Psoas muscle (tissue), 8 donors: ENCODE measurements around the gene PTP4A1. TPM values are rescaled to one million over a fixed set of nuclear protein-coding genes. Genes with fewer than 3 reads are reported as not detected.

Experiments
- ATAC-seq, 4 donors: fragments of 200-7000 bp; cut with Tn5 transposase; one replicate each; pipeline ENCODE4 v1.9.1; 2020; ENCODE audit warnings: moderate library complexity in 3 of 4, mild to moderate bottlenecking in 2 of 4
- DNase-seq, 2 donors: peaks; one replicate each; pipeline ENCODE4 v3.0.0-alpha.2; 2020
- H3K27ac ChIP-seq: fragments of 200-600 bp; one replicate; pipeline ENCODE4 v1.8.0; 2022
- H3K27me3 ChIP-seq, 3 donors: fragments of 200-600 bp in 1 of 3; one replicate each; pipeline versions ENCODE4 v1.6.1 to v1.8.0; 2013 to 2022; ENCODE audit warnings: low read length in 2 of 3, mild to moderate bottlenecking in 2 of 3, moderate library complexity in 1 of 3; ENCODE audit not compliant: insufficient read depth in 3 of 3
- H3K36me3 ChIP-seq, 2 donors: fragments of 200-600 bp in 1 of 2; one replicate each; pipeline versions ENCODE4 v1.6.1 to v1.8.0; 2013 to 2022; ENCODE audit warnings: low read depth in 1 of 2, mild to moderate bottlenecking in 1 of 2, moderate library complexity in 1 of 2; ENCODE audit not compliant: insufficient read depth in 1 of 2
- H3K4me1 ChIP-seq: fragments of 200-600 bp; one replicate; pipeline ENCODE4 v1.8.0; 2022
- H3K4me3 ChIP-seq: fragments of 200-600 bp; one replicate; pipeline ENCODE4 v1.8.0; 2022; ENCODE audit warnings: mild to moderate bottlenecking
- H3K9me3 ChIP-seq: fragments of 200-600 bp; one replicate; pipeline ENCODE4 v1.8.0; 2022
- WGBS, 3 donors: extraction: QIAGEN DNeasy Blood & Tissue Kit; methylation state at CpG; one replicate each; pipeline versions ENCODE4 v1.1.6 to v1.1.7; 2013; 5-methylcytosine and 5-hydroxymethylcytosine counted together
- intact Hi-C, 2 donors: fragments of 100-400 bp; cut with DNase I; formaldehyde crosslinking; loops; one replicate each; pipeline versions ENCODE4 v1.11.0 to v1.14.2; 2022
- polyA plus RNA-seq, 3 donors: library from polyadenylated mRNA; stranded (reverse); fragments of 200-250 nt; gene quantifications; one replicate each; pipeline ENCODE4 v1.2.3, GENCODE V29; 2013
- total RNA-seq, 4 donors: library from RNA; stranded (reverse); fragmentation: NEBNext Ultra II Directional in 2 of 4; extraction: Animal tissue kit (Norgen Biotek cat#: 25700) in 2 of 4; gene quantifications; one replicate each; pipeline versions ENCODE4 v1.2.1 to v1.2.4, GENCODE V29; 2021 to 2023
- TF ChIP-seq, protein P1 (sequence below): fragments of 200-600 bp; IDR thresholded peaks from one replicate; pipeline ENCODE4 v1.8.0; 2022; ENCODE audit warnings: antibody characterized with exemption
- donor health status: healthy with polysubstance abuse.
- donor health status: DM: no; HTN: no; CAD: no; lungs with moderate emphysema.
- donor health status: Bipolar disorder and iron deficiency.
- donor health status: healthy.
- donor health status: DM: yes; HTN: yes; CAD: no.
- donor health status: DM: no; HTN: no; CAD: no.
- donor health status: DM: no; HTN: no; CAD: no.
- donor health status: DM: yes; HTN: yes; CAD: no.

Gene PTP4A1
- total and polyA plus RNA-seq, 7 donors: 113 to 202 (median 159) TPM

DNA sequence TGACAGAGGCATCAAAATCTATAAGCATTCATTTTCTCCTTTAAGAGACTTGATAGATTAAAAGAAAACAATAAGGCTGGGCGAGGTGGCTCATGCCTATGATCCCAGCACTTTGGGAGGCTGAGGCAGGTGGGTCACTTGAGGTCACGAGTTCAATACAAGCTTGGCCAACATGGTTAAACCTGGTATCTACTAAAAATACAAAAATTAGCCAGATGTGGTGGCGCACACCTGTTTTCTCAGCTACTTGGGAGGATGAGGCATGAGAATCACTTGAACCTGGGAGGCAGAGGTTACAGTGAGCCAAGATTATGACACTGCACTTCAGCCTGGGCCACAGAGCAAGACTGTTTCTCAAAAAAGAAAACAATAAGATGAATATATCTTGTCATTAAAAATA is 39.3 kb upstream of the PTP4A1 start:
- Histone ChIP-seq H3K27me3 (no peaks in the 10 kb centered on the region), H3K9me3 (no peaks in the 10 kb centered on the region), H3K4me3 (no peak overlapping the region), H3K27ac (no peak overlapping the region), H3K36me3 (no peaks in the 10 kb centered on the region), H3K4me1 (peaks cover 8% of the 10 kb centered on the region)
- no peak for DNase-seq
- WGBS, 3 donors: 85 to 88% (median 87%) methylated on average over 3 of the region's 3 CpGs
- TF ChIP-seq, protein P1, sequence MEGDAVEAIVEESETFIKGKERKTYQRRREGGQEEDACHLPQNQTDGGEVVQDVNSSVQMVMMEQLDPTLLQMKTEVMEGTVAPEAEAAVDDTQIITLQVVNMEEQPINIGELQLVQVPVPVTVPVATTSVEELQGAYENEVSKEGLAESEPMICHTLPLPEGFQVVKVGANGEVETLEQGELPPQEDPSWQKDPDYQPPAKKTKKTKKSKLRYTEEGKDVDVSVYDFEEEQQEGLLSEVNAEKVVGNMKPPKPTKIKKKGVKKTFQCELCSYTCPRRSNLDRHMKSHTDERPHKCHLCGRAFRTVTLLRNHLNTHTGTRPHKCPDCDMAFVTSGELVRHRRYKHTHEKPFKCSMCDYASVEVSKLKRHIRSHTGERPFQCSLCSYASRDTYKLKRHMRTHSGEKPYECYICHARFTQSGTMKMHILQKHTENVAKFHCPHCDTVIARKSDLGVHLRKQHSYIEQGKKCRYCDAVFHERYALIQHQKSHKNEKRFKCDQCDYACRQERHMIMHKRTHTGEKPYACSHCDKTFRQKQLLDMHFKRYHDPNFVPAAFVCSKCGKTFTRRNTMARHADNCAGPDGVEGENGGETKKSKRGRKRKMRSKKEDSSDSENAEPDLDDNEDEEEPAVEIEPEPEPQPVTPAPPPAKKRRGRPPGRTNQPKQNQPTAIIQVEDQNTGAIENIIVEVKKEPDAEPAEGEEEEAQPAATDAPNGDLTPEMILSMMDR: no peak
- no peak for ATAC-seq
- intact Hi-C loops: no loop called here

DNA sequence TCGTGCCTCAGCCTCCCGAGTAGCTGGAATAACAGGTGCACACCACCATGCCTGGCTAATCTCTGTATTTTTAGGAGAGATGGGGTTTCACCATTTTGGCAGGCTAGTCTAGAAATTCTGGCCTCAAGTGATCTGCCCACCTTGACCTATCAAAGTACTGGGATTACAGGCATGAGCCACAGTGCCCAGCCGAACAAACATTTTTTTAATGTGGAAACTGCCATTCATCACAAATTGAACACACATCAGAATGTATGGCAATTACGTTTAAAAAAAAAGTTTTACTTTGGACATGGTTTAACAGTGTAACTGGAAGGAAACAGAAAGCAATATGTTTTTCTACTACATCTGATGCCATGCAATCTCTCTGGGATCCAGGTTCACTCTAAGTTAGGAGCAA is 38.3 kb upstream of the PTP4A1 start:
- Histone ChIP-seq H3K36me3 (no peaks in the 10 kb centered on the region), H3K27ac (no peak overlapping the region), H3K4me1 (peaks cover 5% of the 10 kb centered on the region), H3K9me3 (no peaks in the 10 kb centered on the region), H3K4me3 (no peak overlapping the region), H3K27me3 (no peaks in the 10 kb centered on the region)
- intact Hi-C loops: no loop called here
- TF ChIP-seq, protein P1: no peak
- ATAC-seq (no peak), DNase-seq (no peak)
- WGBS, 3 donors: 31 to 54% (median 36%) methylated on average over 4 of the region's 4 CpGs

DNA sequence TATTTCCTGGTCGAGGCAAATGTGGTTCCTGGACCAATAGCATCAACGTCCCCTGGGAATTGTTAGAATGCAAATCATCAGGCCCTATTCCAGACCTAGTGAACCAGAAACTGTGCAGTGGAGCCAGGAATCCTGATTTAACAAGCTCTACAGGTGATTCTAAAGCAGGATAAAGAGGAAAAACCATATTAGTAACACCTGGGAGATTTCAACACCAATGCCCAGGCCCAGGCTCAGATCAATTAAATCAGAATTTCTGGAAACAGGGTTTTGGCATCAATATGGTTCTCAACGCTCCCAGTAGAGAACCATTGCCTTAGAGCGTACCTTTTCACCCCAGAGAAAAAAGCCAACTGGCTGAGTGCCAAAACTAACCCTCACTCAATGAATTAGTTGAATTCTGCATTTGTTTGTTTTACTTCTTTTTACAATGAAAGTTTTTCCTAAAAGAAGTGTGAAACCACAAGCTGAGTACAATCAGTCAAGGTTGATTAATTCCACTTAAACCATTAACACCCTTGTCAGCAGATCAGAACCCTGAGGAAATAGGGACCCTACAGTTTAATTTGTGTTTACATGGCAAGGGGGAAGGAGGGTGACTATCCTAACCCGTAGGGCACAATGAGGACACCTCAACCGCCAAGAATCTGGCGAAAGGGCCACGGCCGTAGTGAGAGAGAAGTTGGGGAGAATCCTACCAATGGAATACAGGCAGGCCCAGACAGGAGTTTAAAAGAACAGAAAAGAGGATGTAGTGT is 34.9 kb upstream of the PTP4A1 start:
- DNase-seq (no peak), ATAC-seq (no peak)
- intact Hi-C loops: no loop called here
- Histone ChIP-seq H3K4me1 (no peaks in the 10 kb centered on the region), H3K4me3 (no peak overlapping the region), H3K27me3 (no peaks in the 10 kb centered on the region), H3K9me3 (no peaks in the 10 kb centered on the region), H3K36me3 (no peaks in the 10 kb centered on the region), H3K27ac (no peak overlapping the region)
- TF ChIP-seq, protein P1: no peak
- 37 to 56% (median 50%) methylated on average over 9 of the region's 9 CpGs for whole genome bisulfite sequencing, 3 donors

DNA sequence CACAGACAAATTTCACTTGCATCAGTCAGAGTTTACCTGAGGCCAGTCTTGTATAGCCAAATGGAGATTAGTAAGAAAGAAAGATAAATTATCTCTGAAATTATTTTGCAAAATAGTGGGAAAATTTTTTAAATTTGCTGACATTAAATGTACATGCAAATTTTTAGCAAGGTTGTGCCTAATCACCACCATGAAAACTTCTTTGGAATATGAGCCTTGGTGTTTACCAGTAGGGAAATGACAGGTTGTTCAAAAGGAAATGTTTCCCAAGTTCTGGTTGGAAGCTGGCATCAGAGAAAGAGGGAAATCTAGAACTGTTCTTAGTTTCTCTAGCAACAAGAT is 34.4 kb upstream of the PTP4A1 start:
- Histone ChIP-seq H3K4me1 (no peaks in the 10 kb centered on the region), H3K27me3 (no peaks in the 10 kb centered on the region), H3K36me3 (no peaks in the 10 kb centered on the region), H3K4me3 (no peak overlapping the region), H3K9me3 (no peaks in the 10 kb centered on the region), H3K27ac (no peak overlapping the region)
- TF ChIP-seq, protein P1: no peak
- no peak for DNase-seq
- ATAC-seq: no peak
- intact Hi-C loops: no loop called here

DNA sequence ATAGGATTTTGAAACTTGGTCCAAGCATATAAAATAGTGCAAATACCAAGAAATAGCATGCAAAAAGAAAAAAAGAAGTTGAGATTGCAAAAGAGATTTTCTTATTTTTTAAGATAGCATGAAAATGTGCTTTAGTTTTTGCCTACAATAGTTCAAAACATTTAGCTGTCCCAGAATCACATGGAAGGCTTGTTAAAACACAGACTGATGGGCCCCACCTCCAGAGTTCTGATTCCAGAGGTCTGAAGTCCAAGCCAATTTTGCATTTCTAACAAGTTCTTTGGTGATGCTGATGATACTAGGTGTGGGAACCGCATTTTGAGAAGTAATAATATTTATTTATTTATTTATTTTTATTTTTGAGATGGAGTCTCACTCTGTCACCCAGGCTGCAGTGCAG is 33.7 kb upstream of the PTP4A1 start:
- ATAC-seq (no peak), DNase-seq (no peak)
- TF ChIP-seq, protein P1: no peak
- no peak overlapping the region for H3K4me3 ChIP-seq
- H3K36me3 ChIP-seq: no peaks in the 10 kb centered on the region
- H3K27ac ChIP-seq: no peak overlapping the region
- no peaks in the 10 kb centered on the region for H3K4me1 ChIP-seq
- 88 to 97% (median 91%) methylated on average over 1 of the region's 1 CpG for whole genome bisulfite sequencing, 3 donors
- no peaks in the 10 kb centered on the region for H3K27me3 ChIP-seq
- no peaks in the 10 kb centered on the region for H3K9me3 ChIP-seq
- intact Hi-C loops: no loop called here
